Activated CD4-positive, alpha-beta T cell treated with anti-CD3 and anti-CD28 coated beads, Interleukin-2, amount 10 ng/mL, durations not matched to agents 7 days and 5 days (primary cell): Measurements from ENCODE around the gene TFEB. TPM values are rescaled to one million over a fixed set of nuclear protein-coding genes. Genes with fewer than 3 reads are reported as not detected.

Experiments used
- total RNA-seq, 2 experiments: library from RNA; stranded (reverse); gene quantifications; one replicate each; pipeline ENCODE4 v1.2.3, GENCODE V29; 2021

TFEB gene
- total RNA-seq, 2 experiments from 2014 or later = 9.7 to 12.5 TPM

Other genes starting within 250 kb of the TFEB start
- gene FOXP4, start 189.2 kb downstream of the TFEB start, total RNA-seq = 1 to 10 TPM; 4.8 to 5.3 TPM
- gene MDFI, start 97.1 kb downstream of the TFEB start, total RNA-seq = not detected
- not detected for gene PGC, start 11.8 kb upstream of the TFEB start, total RNA-seq
- 1 to 10 TPM; 4.6 TPM for gene FRS3, start 44.3 kb upstream of the TFEB start, total RNA-seq
- not detected for gene PRICKLE4, start 45.2 kb upstream of the TFEB start, total RNA-seq
- 100 to 1,000 TPM; 167 to 202 TPM for gene TOMM6, start 52.1 kb upstream of the TFEB start, total RNA-seq
- 1 to 10 TPM; 6.3 to 7.0 TPM for gene USP49, start 159.8 kb upstream of the TFEB start, total RNA-seq
- gene MED20, start 185.5 kb upstream of the TFEB start, total RNA-seq = 10 to 100 TPM; 18.6 to 22.7 TPM
- gene BYSL, start 185.9 kb upstream of the TFEB start, total RNA-seq = 10 to 100 TPM; 29.3 to 29.8 TPM
- 100 to 1,000 TPM; 461 to 520 TPM for gene CCND3, start 206.2 kb upstream of the TFEB start, total RNA-seq